Breast epithelium (tissue), 4 donors: ENCODE results near the gene FAM131A. TPM values are rescaled to one million over a fixed set of nuclear protein-coding genes. Genes with fewer than 3 reads are reported as not detected.

ENCODE experiments used
- DNase-seq, 2 donors: peaks; one replicate each; pipeline ENCODE4 v3.0.0-alpha.2; 2019; ENCODE audit warnings: low spot score in 2 of 2
- H3K27ac ChIP-seq, 2 donors: fragments of 200-600 bp; sonication (generic) in 1 of 2; one replicate each; pipeline ENCODE4 v1.5.1; 2016 to 2019; ENCODE audit warnings: mild to moderate bottlenecking in 1 of 2
- H3K27me3 ChIP-seq, 2 donors: fragments of 200-600 bp; sonication (generic) in 1 of 2; one replicate each; pipeline versions ENCODE4 v1.5.1 to v1.6.0; 2017 to 2019; ENCODE audit warnings: control low read depth in 1 of 2, mild to moderate bottlenecking in 1 of 2
- H3K36me3 ChIP-seq: fragments of 200-600 bp; one replicate; pipeline ENCODE4 v1.5.1; 2019
- H3K4me1 ChIP-seq, 2 donors: fragments of 200-600 bp; sonication (generic); one replicate each; pipeline ENCODE4 v1.5.1; 2016 to 2019; ENCODE audit warnings: control low read depth in 1 of 2
- H3K4me3 ChIP-seq, 3 donors: fragments of 200-600 bp; sonication (generic); 1 replicate in 2 of 3; 2 replicates in 1 of 3; pipeline ENCODE4 v1.5.1; 2016 to 2019; ENCODE audit warnings: mild to moderate bottlenecking in 3 of 3, moderate library complexity in 2 of 3
- H3K9me3 ChIP-seq, 2 donors: fragments of 200-600 bp; sonication (generic) in 1 of 2; one replicate each; pipeline ENCODE4 v1.5.1; 2016 to 2019; ENCODE audit warnings: control low read depth in 1 of 2
- POLR2A ChIP-seq: fragments of 450-650 bp; IDR thresholded peaks from one replicate; pipeline ENCODE4 v1.6.1; 2016; ENCODE audit warnings: antibody characterized with exemption, mild to moderate bottlenecking, moderate library complexity
- POLR2AphosphoS5 ChIP-seq, 3 donors: sonication (generic); formaldehyde crosslinking; IDR thresholded peaks; one replicate each; pipeline ENCODE4 v1.6.1; 2017; ENCODE audit warnings: antibody characterized with exemption in 3 of 3
- intact Hi-C: fragments of 100-400 bp; cut with DNase I; formaldehyde crosslinking; loops from one replicate; pipeline ENCODE4 v1.15.1; 2023; ENCODE audit warnings: low total_unique reads
- total RNA-seq, 3 donors: library from RNA; depleted of rRNA; stranded (reverse); fragments of >200 nt; gene quantifications; one replicate each; pipeline ENCODE4 v1.1.0, GENCODE V29; 2016
- TF ChIP-seq, protein P1 (sequence below), 3 donors: fragments of 450-650 bp; IDR thresholded peaks; one replicate each; pipeline ENCODE4 v1.5.1; 2016 to 2017; ENCODE audit warnings: antibody characterized with exemption in 3 of 3, mild to moderate bottlenecking in 3 of 3, moderate library complexity in 3 of 3

FAM131A gene
- total RNA-seq, 3 donors from 2014 or later, result 18.7 to 32.4 (median 26.5) TPM

DNA sequence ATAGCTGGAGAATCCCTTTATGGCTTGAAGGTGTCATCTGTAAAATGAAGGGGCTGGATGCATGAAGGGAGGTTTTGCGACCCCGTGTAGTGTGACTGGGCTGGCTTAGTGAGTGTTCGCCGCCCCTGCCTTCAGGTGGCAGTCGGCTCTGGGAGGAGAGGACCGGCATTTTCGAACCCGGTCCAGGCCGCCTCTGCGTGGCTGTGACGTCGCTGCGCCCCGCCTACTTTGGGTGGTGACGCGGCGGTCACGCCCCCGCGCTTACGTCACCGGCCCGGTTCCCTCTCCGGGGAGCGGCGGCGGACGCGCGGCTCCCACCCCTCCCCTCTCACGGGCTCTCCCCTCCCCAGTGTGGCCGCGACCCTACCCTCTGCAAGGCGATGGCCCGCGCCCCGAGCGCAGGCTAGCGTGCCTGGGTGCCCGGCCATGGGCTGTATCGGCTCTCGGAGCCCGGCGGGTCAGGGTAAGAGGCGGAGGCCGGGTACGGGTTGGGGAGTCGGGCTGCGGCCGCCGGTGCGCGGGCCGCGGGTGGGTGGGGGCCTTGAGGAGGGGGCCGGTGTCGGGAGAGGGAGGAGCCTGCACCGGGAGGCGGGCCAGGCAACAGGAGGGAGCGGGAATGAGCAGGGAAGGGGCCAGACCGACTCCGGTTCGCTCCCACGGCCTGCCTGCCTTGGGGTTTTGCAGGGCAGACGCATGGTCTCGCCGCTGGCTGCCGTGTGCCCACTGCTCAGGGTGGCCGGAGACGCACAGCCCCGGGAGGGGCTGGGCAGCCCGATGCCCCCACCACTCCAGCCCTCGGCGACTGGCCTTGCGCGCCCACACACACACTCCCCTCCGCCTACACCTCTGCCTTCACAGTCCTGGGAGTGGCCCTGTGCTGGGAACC, 1.5 kb upstream of the FAM131A start:
- H3K9me3 ChIP-seq, result no peaks in the 10 kb centered on the region
- peak overlapping the region; percentile 98 for H3K27ac ChIP-seq
- DNase-seq, result peak; percentile 76 to 85
- intact Hi-C loops, result no loop called here
- peaks cover 5% of the 10 kb centered on the region for H3K36me3 ChIP-seq
- H3K27me3 ChIP-seq, result no peaks in the 10 kb centered on the region
- H3K4me3 ChIP-seq, result peak overlapping the region; percentile 83 to 87 (median 84)
- peaks cover 8 to 11% of the 10 kb centered on the region in 2 donors for H3K4me1 ChIP-seq
- TF ChIP-seq POLR2A (peak; percentile 55), POLR2AphosphoS5 (IDR thresholded peaks at IDR 0.05) (peak in 2 of 3 donors; percentile 60 to 93)
- TF ChIP-seq, protein P1, sequence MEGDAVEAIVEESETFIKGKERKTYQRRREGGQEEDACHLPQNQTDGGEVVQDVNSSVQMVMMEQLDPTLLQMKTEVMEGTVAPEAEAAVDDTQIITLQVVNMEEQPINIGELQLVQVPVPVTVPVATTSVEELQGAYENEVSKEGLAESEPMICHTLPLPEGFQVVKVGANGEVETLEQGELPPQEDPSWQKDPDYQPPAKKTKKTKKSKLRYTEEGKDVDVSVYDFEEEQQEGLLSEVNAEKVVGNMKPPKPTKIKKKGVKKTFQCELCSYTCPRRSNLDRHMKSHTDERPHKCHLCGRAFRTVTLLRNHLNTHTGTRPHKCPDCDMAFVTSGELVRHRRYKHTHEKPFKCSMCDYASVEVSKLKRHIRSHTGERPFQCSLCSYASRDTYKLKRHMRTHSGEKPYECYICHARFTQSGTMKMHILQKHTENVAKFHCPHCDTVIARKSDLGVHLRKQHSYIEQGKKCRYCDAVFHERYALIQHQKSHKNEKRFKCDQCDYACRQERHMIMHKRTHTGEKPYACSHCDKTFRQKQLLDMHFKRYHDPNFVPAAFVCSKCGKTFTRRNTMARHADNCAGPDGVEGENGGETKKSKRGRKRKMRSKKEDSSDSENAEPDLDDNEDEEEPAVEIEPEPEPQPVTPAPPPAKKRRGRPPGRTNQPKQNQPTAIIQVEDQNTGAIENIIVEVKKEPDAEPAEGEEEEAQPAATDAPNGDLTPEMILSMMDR (IDR thresholded peaks at IDR 0.05), result no peak

DNA sequence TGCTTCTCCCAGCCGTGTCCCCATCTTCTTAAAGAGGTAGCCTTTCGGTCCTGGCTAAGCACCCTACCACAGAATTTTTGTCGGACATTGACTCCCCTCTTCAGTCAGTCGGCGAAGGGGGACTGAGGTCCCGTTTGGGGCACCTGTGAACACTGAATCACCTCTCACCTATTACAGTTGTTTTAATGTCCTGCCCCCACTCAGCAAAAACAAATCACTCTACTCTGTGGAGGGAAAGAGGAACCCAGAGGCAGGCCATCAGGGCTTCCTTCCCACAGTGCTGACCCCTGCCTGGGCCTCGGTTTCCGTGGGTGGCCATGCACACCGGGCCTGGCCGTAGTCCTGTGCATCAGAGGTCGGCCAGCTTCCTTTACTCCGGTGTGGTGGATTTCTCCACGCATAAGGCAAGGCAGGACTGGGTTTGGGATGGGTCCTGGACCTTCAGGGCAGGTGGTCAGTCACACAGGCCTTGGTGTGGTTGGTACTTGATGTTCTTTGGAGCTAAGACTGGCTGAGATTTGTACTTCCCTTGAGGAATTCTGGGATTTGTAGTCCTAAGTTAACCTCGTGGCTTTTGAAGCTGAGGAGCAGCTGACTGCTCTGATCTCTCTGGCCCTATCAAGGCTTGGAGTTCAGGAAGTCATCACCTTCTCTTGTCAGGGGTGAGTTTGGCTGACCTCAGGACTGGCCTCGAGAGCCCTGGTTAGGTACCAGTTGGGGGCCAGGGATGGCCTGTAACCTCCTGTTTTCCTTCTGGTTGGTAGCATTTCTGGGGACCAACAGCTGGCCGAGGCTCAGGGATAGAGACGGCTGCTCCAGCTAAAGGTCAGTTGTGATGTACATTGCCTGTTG, 627 bp upstream of the FAM131A start:
- no peak for TF ChIP-seq POLR2A
- TF ChIP-seq, protein P1 (IDR thresholded peaks at IDR 0.05), result no peak
- peak in 1 of 3 donors; percentile 21 for TF ChIP-seq POLR2AphosphoS5 (IDR thresholded peaks at IDR 0.05)
- H3K27me3 ChIP-seq, result no peaks in the 10 kb centered on the region
- intact Hi-C loops, result no loop called here
- peaks cover 8 to 11% of the 10 kb centered on the region in 2 donors for H3K4me1 ChIP-seq
- H3K9me3 ChIP-seq, result no peaks in the 10 kb centered on the region
- H3K36me3 ChIP-seq, result peaks cover 5% of the 10 kb centered on the region
- H3K4me3 ChIP-seq, result peak overlapping the region; percentile 83 to 87 (median 84)
- H3K27ac ChIP-seq, result peak overlapping the region; percentile 98
- DNase-seq, result no peak

DNA sequence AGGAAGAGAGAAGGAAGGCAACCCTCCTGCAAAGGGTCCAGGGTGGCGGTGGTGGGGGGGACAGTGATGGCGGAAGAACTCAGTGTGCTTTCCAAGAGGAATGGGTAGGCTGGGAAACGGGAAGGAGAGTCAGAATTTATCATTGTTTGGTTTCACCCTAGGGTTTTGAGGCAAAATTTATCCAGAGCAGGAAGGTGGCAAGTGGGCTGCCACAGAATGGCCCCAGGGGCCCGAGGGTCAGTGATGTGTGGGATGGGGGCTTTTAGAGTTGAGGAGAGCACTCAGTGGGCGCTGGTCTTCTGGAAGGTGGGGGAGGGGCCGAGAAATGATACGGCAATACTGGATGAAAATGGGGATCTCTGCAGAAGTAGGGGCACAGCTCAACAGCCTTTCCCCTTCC, 581 bp downstream of the FAM131A start:
- no peak for DNase-seq
- intact Hi-C loops, result loop anchor here (1.0 kb wide), 1 partner anchor 23 kb away; the partner anchor contains the start of genes CLCN2 and POLR2H
- H3K4me1 ChIP-seq, result peaks cover 8 to 11% of the 10 kb centered on the region in 2 donors
- H3K36me3 ChIP-seq, result peaks cover 5% of the 10 kb centered on the region
- H3K27me3 ChIP-seq, result no peaks in the 10 kb centered on the region
- H3K4me3 ChIP-seq, result peak overlapping the region in 2 of 3 donors; percentile 83 to 84
- no peak for TF ChIP-seq POLR2A
- TF ChIP-seq POLR2AphosphoS5 (IDR thresholded peaks at IDR 0.05), result no peak
- TF ChIP-seq, protein P1 (IDR thresholded peaks at IDR 0.05), result no peak
- H3K27ac ChIP-seq, result peak overlapping the region; percentile 98
- no peaks in the 10 kb centered on the region for H3K9me3 ChIP-seq

DNA sequence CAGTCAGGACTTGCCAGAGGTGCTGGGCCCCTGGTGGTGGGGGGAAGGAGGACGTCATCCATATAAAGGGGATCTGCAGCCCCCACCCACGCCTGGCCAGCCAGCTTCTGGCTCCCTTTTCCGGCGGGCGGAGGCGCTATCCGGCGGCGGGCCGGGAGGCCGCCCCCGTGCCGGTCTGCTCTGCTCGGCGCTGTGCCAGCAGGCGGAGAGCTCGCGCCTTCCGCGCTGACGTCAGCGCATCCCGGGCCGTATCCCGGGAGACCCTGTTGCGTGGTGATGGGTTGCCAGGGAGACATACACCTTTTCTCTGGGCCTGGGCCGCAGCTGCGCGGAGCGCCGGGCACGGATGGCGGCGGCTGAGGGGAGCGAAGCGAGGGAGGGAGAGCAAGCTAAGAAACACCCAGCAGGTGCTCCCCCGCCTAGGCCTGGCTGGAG, 1.1 kb downstream of the FAM131A start:
- Histone ChIP-seq H3K36me3 (peaks cover 4% of the 10 kb centered on the region), H3K9me3 (no peaks in the 10 kb centered on the region), H3K4me1 (peaks cover 8 to 11% of the 10 kb centered on the region in 2 donors), H3K27me3 (no peaks in the 10 kb centered on the region), H3K4me3 (peak overlapping the region in 2 of 3 donors; percentile 83 to 84), H3K27ac (peak overlapping the region; percentile 98)
- intact Hi-C loops, result loop anchor here (1.0 kb wide), 1 partner anchor 23 kb away; the partner anchor contains the start of genes CLCN2 and POLR2H
- TF ChIP-seq POLR2A (no peak), POLR2AphosphoS5 (IDR thresholded peaks at IDR 0.05) (peak; percentile 31 to 63 (median 35))
- TF ChIP-seq, protein P1 (IDR thresholded peaks at IDR 0.05), result peak in 2 of 3 donors; percentile 9 to 11
- DNase-seq, result peak in 1 of 2 donors; percentile 71
